Measurements from ENCODE around the gene ASNS.

DNA sequence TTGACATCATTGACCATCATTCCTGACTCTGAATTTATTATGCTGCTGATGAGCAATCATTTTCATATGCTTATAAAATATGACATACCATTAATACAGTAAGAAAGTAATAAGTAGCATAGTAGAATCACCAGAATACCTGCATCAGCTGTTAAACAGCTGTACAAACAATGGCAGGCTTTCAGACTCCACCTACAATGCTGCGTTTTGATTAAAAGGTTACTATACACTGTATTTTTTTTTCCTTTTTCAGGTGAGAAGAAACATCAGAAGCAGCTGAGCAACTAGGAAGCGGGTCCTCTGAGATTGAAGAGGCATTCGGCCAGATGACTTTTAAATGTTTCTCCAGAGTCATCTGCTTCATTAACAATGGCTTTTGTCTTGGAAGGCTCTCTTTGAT lies 7.1 kb downstream of the ASNS start:
- TF ChIP-seq POLR2A (IDR thresholded peaks at IDR 0.05; ENCODE audit: low read length), result no peak
- no peak for TF ChIP-seq GATA1 (IDR thresholded peaks at IDR 0.05; ENCODE audit: low read depth, low read length)
